ENCODE results near the gene CNGA2. TPM values are rescaled to one million over a fixed set of nuclear protein-coding genes. Genes with fewer than 3 reads are reported as not detected.
"Not testable (repeated sequence)": the region's sequence is repeated elsewhere in the genome, so short reads cannot be mapped to it uniquely, and the experiment has no call there.

Gene CNGA2
- total RNA-seq: not detected

DNA sequence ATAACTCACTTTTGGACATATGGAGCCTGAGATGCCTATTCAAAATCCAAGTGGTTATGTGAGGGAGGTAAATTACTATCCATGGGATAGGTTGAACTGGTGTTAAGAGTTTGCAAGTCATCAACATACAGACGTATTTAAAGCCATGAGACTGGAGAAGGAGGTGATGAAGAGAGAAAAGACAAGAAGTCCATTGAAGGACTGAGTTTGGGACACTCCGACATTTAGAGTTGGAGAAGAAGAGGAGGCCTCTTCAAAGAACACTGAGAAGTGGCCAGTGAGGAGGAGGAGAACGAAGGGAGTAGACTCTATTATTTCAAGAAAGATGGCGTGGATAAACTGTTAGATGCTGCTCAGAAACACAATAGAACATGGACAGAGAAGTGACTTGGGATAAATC, at the start of gene CNGA2:
CNGA2 (plus strand) TSS at position 301 of the 400 bp plus-strand sequence. CDS start 3,738 bp downstream, outside the sequence.
- no peak for DNase-seq

DNA sequence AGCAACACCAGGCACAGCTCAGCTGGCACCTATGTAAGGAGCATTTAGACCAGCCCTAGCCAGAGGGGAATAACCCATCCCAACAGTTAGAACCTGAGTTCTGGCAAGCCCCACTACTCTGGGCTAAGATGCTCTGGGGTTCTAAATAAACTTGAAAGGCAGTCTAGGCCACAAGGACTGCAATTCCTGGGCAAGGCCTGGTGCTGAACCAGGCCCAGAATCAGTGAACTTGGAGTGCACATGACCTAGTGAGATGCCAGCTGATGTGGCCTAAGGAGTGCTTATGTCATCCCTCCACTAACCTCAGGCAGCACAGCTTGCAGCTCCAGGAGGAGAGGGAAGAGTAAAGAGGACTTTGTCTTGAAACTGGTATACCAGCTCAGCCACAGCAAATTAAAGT, 46.9 kb upstream of the CNGA2 start:
- no peak for DNase-seq

DNA sequence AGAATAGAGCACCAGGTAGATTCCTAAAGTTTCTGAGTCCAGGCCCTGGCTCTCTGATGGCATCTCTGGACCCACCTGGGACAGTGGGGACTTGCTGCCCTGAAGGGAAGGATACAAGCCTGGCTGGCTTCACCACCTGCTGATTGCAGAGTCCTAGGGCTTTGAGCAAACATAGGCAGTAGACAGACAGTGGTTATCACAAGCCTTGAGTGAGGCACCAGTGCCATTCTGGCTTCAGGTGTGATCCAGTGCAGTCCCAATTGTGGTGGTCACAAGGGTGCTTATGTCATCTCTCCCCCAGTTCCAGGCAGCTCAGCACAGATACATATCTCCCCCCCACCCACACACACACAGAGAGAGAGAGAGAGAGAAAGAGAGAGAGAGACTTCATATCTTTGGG, 45.9 kb upstream of the CNGA2 start:
- no peak for DNase-seq

DNA sequence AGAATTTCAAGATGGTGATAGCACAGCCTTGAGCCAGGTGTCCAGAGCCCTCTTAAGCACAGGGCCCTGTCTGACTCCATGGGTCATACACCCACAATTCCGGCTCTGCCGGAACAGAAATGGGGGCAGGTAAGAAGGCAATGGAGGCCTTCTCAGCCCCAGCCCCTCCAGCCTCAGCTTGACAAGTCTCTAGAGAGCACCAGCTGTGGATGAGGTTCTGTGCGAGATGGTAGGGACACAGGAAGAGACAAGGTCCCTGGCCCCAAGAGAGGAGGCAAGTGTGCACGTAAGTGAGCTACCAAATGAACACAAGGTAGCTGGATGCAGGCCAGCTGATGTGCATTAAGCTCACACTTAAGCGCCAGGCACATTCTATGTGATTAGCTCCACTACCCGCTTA, 41.7 kb upstream of the CNGA2 start:
- DNase-seq: no peak

DNA sequence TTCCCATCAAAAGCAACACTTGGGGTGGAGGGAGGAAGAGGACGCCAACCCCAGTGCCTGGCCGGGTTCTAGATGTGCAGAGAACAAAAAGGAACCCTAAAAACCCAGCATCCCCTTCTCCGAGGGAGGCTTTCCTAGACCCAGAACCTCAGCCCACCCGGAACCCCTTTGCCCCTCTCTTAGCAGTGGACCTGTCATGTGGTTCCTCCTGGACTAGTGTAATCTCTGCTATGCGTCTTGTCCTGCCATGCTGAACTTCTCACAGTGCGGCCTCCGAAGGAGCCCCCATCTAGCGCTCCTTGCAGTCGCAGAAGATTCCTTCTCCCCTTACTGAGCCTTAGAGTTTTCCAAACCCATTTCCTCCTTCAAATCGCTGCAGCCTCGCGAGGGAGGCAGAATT, 40.4 kb upstream of the CNGA2 start:
- no peak for DNase-seq

DNA sequence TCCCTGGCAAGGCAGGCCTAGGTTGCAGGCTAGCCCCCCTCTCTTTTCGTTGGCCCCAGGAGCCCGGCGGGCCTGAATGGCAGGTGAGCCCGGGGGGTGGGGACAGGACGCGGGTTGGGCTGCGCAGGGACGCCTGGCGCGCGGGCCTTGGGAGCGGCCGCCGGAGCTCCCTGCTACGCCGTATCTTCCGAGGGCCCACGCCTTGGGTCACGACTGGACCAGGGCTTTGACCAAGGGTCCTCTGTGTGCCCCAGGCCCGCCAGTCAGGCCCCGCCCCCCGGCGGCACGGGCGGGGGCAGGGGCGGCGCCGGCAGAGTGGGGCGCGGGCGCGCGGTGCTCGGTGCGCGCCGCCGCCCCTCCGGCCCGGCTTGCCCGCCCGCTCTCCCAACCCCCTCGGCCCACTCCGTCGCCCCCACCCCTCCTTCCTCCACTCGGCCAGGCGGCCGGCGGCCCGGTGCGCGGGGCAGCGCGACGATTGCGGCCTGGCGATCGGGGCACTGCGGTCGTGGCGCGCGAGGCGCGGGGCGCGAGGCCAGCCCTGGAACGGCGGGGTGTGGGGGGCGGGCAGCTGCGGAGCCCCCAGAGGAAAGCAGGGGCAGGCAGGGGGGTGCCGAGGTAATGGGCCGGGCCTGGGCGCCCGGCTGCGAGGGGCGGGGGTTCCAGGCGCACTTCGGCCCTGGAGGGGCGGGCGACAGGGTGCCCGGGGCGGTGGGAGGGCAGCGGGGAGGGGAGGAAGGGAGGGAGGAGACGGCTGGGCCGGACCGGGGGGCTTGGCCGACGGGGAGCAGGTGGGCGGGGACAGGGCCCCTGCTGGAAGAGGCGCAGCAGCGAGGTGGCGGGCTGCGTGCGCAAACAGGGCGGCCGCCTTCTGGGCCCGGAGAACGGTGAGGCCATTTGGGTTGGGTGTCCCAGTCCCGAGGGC, 39.6 kb upstream of the CNGA2 start, which contains the start of gene PRRG3:
PRRG3 (plus strand) TSS at position 798 of the 922 bp plus-strand sequence. CDS start 3,357 bp downstream, outside the sequence.
- DNase-seq: no peak

DNA sequence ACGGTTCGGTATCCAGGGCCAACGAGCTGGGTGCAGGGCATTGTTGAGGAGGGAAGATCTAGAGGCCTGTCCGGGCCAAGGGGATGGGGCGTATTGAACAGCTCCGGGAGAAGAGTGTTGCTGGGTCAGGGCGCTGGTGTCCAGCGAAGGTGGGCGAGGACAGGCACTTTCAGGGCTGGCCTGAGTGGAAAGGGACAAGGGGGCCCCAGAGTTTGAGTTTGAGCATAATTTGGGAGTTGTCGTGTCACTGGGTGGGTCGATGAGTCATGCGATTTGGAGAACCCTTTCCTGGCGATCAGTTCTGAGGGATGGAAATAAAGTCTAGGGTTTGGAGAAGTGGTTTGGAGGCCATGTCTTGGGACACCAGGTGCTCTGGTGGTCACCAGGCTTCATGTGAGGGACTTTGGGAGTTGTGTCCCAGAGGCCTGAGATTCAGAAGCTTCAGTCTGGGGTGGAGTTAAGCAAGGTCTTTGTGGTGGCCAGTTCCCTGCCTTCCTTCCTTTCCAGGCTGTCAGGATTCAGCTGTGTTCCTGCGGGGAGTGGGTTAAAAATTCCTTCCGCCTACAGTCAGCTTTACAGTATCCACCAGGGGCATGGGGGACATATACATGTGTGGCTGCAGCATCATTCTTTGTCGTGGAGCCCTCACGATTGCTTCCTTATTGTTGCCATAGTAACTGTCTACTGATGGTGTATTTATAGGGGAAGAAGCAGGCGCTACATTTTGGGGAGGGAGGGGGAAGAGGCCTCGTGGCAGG, 38.8 kb upstream of the CNGA2 start:
- no peak for DNase-seq

DNA sequence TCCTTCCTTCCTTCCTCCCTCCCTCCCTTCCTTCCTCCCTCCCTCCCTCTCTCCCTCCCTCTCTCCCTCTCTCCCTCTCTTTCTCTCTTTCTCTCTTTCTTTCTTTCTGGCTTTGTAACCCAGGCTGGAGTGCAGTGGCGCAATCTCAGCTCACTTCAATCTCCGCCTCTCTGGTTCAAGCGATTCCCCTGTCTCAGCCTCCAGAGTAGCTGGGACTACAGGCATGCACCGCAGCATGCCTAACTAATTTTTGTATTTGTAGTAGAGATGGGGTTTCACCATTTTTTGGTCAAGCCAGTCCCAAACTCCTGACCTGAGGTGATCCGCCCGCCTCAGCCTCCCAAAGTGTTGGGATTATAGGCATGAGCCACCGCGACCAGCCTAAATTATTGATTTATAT, 37.5 kb upstream of the CNGA2 start:
- DNase-seq: not testable (repeated sequence)

DNA sequence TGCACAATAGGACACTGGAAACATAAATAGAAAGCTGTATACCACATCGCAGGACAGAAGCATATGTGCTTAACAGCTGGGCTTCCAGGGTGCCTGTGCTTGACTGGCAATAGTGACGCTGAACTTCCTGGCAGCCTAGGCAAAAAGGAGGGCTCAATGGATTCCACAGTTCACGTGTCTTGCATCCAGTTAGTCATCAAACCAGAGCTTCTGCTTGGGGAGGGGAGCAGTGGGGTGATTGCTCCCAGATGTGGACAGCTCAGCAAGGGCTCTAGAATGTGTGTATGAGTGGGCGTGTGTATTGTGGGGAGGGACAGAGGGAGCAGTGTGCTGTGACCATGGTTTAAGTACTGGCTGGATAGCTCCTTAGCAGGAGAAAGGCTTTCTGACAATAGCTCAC, 37.0 kb upstream of the CNGA2 start:
- DNase-seq: no peak

DNA sequence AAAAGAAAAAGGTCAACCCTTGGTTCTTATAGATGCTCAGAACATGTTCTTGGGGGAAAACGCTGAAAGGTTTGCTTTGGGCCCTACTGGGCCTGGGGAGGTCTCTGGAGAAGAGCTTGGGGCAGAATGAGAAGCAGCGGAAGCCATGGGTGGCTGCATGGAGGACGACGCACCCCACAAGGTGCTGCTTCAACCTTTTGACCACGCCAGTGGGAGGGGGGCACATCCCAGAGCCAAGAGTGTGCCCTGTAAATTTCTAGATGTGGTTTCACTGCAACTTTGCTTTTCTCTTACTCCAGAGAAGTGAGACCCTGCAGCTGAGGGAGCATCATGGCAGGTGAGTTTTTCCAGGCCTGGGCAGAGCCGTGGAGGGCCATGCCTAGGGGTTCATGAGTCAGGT, 36.1 kb upstream of the CNGA2 start:
- no peak for DNase-seq

DNA sequence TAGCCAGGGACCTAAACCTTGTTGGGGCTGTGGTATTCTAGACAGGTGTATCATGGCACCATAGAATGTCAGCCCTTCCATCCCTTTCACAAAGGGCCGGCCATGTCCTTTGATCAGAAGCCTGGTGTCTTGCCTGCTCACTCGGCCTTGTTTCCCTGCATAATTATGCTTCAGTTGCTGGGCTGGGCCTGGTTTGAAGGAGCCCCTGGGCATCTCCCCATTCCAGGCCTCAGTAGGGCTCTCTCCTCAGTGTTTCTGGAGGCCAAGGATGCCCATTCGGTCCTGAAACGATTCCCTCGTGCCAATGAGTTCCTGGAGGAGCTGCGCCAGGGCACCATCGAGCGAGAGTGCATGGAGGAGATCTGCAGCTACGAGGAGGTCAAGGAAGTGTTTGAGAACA, 34.8 kb upstream of the CNGA2 start:
- DNase-seq: no peak

DNA sequence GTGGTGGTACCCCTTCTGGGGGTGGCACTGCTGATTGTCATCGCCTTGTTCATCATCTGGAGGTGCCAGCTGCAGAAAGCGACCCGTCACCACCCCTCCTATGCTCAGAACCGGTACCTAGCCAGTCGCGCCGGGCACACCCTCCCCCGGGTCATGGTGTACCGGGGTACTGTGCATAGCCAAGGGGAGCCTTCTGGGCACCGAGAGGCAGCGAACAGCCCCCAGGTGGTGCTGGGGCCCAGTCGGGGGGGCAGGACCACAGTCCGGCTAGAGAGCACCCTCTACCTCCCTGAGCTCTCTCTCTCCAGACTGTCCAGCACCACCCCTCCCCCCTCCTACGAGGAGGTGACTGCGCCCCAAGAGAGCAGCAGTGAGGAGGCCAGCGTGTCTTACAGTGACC, 34.0 kb upstream of the CNGA2 start:
- no peak for DNase-seq

DNA sequence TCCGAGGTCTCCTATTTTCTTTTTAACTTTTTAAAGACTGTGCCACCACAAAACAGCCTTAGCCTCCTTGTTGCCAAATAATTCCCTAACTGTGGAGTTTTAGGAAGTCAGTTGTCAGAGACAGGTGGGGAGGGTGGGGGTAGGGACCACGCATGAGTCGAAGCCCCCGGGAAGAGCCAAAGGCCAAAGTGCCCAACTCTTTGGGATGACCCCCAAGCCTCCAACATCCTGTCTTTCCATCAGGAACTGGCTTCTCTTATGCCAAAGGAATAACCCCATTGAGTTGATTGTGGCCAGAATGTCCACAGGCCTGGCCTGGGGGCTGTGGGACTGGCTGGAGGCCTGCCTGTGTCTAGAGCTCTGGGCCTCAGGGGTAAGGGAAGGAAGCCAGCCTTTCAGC, 33.5 kb upstream of the CNGA2 start:
- no peak for DNase-seq

DNA sequence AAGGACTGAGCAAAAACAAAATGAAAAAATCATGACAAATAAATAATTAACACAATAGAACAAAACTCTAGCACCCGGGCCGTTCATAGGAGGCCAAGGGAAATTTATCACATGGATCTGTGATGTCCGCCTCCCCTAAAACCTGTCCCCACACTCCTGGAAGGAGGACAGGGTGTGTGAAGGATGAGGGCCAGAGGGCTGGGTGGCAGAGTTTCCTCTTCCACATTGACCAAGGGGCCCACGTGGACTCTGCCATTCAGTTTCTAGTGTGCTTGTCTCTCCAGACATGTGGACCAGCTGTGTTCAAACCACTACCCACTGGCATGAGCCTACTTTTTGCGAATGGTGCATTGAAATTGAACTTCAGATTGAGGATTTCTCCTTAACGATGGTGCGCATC, 33.0 kb upstream of the CNGA2 start:
- no peak for DNase-seq

DNA sequence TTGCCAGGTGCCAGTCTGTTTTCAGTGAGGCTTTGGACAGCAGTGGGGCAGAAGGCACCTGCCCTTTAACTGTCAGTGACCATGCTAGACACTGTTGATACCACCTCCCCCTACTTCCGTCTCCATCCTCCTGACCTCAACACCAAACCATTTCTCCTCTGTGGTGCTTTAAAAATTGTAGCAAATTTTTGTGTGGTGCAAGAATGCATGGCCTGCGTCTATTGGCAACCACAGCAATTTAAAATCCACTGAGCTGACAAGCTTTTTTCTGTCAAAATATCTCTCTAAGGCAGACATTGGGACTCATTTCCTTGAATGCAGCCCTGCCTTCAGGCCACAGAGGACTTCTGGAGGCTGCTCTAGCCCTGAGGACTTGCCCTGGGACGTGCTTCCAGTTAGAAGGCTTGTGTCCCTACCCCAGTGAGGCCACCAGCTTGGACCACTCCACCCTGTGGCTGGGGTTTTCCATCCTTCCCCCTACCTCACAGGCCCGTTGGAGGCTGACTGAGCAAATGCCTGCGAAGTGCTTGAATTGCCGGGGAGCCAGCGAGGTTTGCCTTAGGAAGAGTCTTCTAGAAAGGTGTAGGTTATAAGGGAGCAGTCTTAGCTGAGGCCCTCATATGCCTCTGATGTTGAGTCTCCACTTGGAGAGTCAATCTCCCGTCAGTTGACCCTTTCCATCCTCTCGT, 32.4 kb upstream of the CNGA2 start:
- DNase-seq: no peak

DNA sequence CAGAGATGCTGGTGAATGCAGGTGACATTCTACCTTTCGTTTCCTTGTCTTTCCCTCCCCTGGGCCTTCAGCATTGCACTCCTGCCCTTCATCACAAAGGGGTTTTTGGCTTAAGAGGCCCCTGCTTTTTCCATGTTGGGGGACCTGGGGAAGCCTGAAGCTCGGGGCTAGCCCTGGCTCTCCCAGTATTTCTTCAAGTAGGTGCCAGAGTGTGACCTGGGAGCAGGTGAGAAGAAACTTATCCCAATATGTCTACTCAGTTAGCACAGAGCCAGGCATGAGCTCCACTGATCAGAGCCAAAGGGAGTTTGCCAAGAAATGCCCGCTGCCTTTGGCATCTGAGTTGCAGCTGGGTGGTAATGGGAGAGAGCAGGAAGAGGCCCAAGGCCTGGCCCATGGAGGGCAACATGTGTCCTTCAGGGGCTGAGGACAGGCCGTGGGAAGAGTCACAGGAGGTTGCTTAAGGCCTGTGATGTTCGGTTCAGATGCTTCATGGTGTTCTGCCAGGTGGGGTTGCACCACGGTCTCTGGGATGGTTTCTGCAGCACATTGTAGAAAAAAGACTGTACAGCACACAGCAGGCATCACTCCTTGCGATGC, 31.7 kb upstream of the CNGA2 start:
- no peak for DNase-seq

DNA sequence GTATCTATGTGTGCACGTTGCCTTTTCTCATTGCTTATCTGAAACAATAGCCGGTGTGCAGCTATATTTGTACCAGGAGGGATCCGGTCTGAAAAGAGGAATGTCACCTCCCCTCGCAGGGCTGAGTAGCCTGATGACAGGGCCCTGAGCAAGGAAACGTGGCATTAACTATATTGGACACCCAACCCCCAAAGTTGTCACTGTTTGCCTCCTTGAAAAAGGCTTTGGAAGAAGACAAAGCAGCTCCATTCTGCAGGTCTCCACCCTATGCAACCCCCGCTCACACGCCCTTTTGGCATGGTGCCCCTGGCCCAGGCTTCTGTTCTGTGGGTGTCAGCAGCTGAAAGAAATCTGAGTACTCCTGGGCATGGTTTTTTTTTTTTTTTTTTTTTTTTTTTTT, 31.1 kb upstream of the CNGA2 start:
- peak; percentile 6 for DNase-seq

DNA sequence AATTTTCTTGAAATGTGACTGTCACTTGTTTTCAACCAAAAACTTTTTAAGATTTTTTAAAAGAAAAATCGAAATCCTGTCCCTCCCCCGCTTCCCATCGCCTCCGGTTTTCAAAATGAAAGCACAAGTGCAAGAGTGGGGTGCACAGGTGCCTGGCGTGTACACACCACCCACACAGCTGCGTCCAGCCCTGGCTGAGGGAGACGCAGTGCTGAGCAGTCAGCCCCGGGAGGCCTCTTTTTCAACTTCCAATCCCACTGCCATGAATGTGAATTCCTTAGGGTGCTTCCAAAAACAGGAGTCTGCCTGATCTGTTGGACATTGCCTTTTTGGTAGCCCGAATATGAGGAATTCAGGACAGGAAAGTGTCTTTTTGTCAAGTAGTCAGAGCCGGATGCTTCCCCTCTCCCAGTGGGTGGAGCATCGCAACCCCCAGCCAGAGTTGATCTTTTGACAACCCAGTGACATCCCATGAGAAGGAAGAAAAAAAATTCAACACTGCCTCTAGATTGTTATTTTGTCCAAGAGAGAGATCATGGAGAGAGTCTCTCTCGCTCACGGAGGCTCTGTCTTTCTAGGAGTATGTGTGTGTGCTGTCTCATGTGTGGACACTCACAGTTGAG, 30.4 kb upstream of the CNGA2 start:
- no peak for DNase-seq

DNA sequence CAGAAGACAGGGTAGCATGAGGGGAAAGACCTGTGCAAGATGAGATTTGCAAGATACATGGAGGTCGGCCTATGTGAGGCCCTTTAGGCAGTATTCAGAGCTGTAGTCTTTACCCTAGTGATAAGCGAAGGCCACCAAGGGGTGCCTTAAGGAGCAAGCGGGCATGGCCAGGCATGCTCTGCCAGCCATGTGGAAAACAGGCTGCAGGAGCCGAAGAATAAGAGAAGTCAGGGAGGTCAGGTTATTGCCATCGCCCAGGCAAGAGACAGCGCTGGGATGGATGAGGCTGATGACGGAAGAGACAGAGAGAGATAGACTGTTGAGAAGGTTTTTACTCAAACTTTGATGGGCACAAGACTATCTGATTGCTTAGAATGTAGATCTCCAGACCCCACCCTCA, 25.7 kb upstream of the CNGA2 start:
- DNase-seq: no peak

DNA sequence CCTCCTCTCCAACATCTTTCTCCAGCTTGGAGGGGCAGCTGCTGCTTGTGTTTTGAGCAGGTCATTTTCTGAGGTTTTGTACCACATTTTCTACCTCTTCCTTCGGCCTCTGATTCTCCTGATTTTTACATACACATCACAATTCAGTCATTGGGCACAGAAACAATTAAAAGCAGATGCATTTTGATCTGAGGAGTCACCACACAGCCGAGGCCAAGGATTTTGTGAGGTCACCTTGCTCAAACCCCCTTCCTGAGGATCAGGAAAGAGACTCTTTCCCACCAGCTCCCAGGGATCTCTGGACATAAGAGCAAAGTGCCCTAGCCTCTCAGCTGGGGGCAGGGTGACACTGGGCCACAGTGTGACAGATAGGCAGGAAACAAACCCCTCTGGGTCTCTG, 24.1 kb upstream of the CNGA2 start:
- DNase-seq: no peak

DNA sequence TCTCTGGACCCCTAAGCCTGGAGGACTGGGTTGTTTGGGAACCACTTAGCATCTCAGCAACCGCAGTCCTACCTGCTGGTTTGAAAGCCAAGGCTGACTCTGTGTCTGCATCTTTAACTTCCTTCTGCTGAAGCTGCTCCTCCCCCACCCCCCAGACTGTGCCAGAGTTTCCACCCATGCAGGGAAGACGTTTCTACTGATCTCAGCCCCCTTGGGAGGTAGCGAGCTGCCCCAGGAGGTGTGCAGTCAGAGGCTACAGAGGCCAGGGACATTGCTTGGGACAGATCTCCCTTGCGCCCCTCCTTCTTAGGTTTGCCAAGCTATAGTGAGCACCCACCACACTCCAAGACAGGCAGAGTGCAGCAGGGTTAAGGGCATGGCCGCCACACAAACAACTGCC, 23.4 kb upstream of the CNGA2 start:
- no peak for DNase-seq

DNA sequence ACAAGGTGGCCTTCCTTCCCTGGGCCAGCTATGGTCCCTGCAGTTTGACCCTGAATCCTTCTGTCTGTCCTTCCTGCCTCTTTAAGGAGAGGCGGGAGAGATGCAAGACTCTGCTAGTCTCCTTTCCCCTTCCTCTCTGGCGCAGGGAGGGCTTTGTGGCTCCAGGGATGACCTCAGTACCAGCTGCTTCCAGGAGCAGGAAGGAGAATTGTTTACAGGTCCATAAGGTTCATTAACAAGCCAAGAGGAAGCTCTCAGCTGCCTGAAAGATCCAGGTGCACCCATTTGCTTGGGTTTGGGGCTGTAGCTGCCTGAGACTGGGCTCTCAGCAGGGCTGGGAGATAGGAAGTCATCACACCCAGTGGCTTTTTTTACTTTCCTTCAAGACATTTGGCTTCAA, 22.8 kb upstream of the CNGA2 start:
- no peak for DNase-seq
